Astrocyte (in vitro differentiated cells and primary cell): Measurements from ENCODE around the gene LARGE1.

Source experiments
- EZH2 ChIP-seq: IDR thresholded peaks from 2 replicates; pipeline ENCODE4 v1.6.1; 2012; ENCODE audit warnings: mild to moderate bottlenecking, low read length, inconsistent platforms; ENCODE audit not compliant: insufficient read depth
- TF ChIP-seq, protein P1 (sequence below): IDR thresholded peaks from 2 replicates; pipeline ENCODE4 v1.5.1; 2011; ENCODE audit warnings: low read depth, mild to moderate bottlenecking, inconsistent platforms, low read length, moderate library complexity; ENCODE audit not compliant: insufficient read depth

DNA sequence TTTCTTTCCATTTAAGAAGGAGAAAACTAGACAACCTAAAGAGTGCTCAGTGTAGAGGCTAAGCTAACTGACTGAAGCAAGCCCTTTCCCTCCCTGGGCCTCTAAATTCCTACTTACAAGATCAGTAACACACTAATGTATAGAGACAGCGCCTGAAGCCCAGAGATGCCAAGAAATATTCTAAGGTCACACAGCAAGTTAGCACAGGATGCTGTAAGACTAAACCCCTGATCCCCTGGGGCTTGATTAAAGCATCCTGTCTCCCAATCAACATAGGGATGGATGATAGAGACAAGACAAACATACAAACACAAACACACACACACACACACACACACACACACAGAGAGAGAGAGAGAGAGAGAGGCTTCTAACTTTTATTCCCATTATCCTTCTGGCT, 5.6 kb downstream of the LARGE1 start:
- no peak for TF ChIP-seq EZH2
- TF ChIP-seq, protein P1, sequence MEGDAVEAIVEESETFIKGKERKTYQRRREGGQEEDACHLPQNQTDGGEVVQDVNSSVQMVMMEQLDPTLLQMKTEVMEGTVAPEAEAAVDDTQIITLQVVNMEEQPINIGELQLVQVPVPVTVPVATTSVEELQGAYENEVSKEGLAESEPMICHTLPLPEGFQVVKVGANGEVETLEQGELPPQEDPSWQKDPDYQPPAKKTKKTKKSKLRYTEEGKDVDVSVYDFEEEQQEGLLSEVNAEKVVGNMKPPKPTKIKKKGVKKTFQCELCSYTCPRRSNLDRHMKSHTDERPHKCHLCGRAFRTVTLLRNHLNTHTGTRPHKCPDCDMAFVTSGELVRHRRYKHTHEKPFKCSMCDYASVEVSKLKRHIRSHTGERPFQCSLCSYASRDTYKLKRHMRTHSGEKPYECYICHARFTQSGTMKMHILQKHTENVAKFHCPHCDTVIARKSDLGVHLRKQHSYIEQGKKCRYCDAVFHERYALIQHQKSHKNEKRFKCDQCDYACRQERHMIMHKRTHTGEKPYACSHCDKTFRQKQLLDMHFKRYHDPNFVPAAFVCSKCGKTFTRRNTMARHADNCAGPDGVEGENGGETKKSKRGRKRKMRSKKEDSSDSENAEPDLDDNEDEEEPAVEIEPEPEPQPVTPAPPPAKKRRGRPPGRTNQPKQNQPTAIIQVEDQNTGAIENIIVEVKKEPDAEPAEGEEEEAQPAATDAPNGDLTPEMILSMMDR, result no peak
